ENCODE measurements around the gene MRGPRG.

MRGPRG gene

DNA sequence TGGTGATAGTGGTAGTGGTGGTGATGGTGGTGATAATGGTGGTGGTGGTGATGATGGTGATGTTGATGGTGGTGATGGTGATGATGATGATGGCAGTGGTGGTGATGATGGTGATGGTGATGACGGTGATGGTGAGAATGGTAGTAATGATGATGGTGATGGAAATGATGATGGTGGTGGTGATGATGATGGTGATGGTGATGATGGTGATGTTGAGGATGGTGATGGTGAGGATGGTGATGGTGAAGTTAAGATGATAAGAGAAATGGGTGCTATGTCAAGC lies 11.8 kb downstream of the MRGPRG start:
- DNase-seq (ENCODE audit: low read depth), result no peak

DNA sequence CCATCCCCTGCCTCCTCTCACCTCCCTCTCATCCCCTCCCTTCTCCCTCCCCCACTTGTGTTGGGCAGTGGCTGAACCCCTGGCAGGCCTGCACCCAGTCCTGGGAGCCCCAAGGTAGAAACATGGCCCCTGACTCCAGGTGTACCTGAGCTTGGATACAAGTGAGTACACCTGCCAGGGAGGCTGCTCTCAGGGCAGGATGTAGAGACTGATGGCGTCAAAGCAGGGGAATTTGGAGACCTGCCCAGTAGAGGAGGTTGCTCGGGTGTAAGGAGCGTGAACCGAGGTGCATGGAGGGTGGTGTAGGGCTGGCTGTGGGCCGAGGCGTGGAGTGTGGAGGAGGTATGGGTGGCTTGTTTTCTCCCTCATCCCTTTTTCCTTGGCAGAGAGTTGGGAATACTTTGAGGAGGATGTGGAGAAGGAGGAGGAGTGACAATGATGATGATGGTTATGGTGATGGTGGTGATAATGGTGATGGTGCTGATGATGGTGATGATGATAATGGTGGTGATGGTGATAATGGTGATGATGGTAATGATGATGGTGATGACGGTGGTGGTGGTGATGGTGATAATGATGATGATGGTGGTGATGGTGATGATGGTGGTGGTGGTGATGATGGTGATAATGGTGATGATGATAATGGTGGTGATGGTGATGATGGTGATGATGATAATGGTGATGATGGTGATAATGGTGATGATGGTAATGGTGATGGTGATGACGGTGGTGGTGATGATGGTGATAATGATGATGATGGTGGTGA lies 12.3 kb downstream of the MRGPRG start:
- no peak for DNase-seq (ENCODE audit: low read depth)

DNA sequence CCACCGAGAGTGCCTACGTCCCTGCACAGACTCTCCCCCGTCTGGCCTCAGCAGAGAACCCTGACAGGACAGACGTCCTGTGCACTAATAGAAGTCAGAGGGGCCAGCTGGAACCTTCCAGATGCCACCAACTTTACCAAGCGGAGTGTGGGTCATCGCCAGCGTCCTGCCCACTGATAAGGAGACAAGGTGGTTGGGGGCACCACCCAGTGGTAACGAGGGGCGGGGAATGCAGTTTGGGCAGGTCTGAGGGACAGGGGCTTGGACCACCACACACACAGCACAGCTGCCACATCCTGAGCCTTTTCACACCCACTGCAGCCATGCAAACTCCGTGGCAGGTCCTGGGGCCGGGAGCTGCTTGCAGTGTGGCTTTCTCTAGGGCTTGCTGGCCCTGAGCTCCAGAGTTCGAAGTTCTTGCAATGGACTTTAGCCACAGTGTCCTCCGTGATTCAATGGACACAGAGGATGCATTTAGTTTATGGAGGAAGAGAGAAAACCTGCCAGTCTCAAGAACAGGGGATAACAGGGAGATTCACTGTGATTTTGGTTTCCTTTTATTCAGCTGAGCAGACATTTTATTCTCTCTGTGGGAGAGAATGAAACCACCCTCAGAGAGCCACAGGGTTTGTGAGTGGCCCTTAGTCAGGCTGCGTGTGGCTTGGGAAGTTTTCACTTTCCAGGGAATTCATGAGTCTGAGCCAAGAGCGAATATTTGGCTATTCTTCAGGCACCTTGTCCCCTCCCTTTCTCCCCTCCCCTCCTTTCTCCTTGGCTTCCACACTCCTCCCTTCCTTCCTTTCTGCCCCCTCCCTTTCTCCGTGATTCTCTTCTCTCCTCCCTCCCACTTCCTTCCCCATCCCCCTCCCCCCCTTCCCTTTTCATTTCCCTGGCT lies 13.1 kb downstream of the MRGPRG start:
- DNase-seq (ENCODE audit: low read depth), result no peak

DNA sequence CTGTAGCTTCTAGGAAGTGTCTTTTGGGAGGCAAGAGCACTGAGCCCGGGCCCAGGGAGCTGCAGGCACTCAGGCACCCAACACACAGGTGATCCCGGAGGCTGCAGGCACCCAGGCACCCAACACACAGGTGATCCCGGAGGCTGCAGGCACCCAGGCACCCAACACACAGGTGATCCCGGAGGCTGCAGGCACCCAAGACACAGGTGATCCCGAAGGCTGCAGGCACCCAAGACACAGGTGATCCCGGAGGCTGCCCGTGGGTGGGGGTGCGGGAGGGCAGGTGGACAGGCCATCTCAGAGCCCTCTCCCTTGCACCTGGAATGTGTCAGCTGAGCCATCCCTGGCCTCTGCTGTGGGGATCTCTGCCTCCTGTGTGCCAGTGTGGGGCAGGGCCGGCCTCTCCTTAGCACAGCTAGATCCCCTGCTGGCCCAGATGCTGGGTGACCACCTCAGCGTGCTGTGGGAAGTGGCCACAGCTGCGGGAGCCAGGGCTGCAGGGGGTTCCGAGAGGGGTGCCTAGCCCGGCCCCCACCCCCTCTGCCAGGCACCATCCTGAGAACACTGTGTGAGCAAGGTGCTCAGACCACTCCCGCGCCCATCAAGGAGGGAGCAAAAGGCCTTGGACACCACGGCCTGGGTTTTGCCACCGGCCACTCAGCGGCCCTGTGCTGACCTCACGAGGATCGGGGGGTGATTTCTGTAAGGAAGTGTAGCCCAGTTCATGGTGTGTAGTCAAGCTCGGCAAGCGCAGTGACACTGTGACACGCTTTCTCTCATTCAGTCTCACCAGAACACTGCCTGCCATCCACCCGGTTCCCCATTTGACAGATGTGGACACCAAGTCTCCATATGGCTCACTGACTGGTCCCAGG lies 14.2 kb downstream of the MRGPRG start:
- no peak for DNase-seq (ENCODE audit: low read depth)

DNA sequence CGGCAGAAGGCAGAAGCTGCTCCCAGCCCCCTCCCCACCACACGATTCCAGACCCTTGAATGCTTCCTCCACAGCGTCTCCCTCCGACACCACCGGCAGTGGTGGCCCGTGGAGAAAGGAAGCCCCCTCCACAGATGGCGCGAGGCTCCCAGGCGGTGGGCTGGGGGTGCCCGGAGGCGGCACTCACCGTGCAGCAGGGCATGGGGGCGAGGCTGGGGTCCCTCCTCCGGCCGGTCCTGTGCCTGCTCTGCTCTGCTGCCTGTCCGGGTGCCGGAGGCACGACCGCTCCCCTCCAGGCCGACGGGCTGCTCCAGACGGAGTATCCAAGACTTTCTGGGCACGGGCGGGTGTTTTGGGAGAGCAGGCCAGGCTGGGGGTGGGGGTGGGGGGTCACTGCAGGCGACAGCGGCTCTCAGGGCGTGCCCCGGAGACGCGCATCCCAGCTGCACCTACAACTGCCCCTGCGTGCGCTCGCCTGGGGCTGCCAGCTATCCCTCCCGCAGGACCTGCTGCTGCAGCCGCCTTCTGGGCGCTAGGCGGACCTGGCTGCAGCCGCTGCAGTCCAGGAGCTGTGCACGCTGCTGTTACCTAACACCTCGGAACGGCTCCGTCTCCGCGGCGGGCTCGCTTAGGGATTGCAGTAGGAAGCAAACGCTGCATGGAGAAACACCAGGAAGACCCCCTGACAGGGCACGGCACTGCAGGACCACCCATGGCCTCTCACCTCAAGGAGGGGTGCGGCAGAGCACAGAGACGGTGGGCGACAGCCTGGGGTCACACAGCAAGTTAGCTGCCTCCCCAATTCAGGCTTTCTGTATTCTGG lies 15.2 kb downstream of the MRGPRG start:
- no peak for DNase-seq (ENCODE audit: low read depth)

DNA sequence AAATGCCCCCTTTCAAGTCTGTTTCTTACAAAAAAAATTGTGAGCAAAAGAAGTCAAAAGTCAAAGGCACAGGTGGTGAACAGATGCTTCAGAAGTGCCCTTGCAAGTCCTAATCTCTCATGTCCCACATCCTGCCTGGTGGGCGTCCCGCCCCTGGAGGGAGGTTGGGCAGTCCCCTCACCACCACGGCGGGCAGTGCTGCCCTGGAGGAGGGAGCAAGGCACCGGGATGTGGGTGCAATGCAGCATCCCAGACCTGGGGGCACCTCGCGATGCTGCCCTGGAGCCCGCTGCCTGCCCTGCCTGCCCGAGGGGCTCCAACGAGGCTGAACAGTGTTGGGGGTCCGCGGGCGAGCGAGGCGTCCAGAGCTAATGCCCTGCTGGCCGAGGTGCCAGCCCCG lies 15.9 kb downstream of the MRGPRG start:
- DNase-seq (ENCODE audit: low read depth), result no peak

DNA sequence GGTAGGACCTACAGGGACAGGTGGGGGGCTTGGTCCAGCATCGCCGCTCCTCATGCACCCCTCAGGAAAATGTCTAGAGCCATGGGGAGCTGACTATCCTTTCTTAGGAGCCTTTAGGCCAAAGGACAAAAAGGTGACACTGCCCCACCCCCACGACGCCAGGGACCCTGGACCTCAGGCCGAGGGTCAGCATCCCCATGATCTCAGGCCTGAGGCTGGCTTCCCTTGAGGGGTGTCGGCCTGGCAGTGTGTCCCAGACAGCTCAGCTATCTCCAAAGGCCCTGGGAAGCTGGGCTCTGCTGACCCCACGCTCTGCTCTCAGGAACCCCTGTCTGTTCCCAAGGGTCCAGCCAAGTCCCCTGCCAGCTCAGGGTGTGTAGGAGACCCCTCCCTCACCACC lies 16.3 kb downstream of the MRGPRG start:
- no peak for DNase-seq (ENCODE audit: low read depth)

DNA sequence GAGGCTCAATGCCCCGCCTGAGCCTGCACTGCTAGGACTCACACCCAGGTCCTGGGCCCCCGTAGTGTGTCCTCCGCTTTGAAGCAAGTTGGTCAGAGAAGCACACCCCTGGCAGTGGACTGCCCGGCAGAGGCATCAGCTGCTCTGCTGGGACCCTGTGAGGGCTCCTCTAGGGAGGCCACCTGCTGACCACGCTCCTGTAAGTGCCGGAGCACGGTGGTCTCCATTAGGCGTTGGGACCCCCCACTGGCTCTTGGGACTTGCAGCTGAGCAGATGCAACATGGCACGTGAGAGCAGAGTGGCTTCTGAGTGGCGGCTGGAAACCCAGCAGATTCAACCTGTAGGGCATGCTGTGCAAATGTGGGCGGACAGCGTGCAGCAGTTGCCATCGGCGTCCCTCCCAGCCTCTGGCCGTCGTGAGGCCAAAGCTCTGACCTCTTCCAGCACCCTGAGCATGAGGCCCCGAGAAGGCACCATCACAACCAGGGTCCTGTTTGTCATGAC lies 16.9 kb downstream of the MRGPRG start:
- no peak for DNase-seq (ENCODE audit: low read depth)

DNA sequence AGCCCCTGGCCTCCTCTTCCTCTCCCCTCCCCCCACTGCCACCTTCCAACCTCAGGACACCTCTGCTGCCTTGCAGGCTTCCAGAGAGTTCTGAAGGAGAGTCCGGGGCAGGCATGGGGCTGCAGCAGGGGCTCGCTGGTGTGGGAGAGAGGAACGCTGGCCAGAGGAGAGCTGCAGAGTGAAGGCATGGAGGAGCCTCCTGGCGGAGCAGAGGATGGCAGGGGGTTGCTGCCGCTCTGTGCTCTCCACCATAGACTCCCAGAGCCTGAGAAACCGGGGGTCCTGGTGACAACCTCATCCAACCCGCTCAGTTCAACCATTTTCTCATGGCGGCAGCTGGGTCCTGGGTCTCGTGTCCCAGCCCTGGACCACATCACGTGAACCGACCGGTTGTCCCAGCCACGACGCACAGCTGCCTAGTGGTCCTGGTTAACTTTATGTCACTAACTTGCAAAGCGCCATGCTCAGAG lies 17.5 kb downstream of the MRGPRG start:
- DNase-seq (ENCODE audit: low read depth), result no peak

DNA sequence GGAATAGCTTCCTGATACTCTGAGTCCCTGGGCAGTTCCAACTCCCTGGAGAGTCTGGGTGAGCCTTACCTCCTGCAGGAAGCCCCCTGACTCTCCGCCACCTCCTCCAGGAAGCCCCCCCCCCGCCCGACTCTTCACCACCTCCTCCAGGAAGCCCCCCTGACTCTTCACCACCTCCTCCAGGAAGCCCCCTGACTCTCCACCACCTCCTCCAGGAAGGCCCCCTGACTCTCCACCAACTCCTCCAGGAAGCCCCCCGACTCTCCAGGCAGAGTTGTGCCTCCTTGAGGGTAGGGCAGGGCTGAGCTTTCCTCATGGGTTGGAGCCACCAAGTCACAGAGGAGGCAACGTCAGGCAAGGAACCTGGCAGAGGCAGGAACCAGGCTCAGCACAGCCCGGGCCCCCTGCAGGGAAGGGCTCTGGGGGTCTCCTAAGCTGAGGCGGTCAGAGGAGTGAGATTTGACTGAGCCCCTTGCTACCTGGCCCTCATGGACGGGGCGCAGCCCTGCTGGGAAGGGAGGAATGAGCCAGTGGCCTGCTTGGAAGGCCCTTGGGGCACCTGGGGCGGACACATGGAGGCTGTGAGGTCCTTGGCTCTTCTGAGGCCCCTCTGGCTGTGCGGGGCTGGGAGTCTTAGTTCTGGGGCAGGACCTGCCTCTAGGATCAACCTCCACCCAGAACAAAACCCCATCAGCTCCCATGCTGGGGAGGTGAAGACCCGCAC lies 18.1 kb downstream of the MRGPRG start:
- DNase-seq (ENCODE audit: low read depth), result no peak

DNA sequence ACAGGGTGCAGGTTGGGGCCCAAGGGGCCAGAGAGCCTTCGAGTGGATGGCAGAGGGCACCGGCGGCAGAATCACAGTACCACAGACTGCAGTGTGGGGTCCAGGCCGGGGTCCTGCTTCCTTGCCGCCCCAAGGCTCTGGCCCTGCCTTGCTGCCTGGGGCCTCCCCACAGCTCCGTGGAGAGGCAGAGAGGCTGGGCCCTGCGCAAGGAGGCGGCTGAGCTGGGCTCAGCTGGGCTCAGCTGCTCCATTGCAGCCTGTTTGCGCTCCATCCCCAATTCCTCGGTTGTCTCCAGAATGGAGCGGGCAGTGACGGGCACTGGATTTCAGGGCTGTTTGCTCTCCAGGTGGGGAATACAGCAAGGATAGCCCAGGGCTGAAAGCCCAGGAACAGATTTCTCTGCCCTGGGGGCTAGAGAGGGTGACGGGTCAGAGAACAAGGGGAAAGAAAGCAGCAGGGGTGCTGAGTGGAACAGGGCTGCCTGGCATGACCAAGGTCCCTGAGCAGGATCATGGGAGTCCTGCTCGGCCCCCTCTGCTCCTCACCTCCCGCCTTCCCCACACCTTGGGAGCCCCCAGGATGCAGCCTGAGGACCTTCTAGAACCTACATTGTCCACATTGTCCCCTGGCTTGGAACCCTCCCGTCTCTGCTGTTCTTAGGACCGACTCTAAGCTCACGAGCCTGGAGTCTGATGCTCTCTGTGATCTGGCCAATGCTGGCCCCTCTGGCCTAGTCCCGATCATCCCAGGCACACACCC lies 18.9 kb downstream of the MRGPRG start:
- no peak for DNase-seq (ENCODE audit: low read depth)

DNA sequence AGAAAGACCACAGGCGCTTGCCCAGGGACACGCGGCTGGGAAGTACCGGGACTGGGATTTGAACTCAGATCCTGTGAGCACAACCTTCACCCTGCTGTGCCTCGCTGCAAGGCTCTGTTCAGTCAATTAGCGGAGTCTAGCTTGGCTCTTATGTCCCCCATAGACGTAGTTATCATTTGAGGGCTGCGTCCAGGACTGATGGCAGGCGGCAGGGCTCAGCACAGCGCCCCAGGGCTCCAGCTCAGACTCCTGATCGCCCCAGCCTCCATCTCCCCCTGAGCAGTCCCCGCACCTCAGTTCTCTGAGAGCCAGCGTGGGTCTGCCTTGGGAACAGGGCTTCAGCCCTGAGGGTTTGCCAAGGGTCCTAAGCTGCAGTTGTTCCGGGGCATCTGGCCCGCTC lies 19.8 kb downstream of the MRGPRG start:
- no peak for DNase-seq (ENCODE audit: low read depth)

DNA sequence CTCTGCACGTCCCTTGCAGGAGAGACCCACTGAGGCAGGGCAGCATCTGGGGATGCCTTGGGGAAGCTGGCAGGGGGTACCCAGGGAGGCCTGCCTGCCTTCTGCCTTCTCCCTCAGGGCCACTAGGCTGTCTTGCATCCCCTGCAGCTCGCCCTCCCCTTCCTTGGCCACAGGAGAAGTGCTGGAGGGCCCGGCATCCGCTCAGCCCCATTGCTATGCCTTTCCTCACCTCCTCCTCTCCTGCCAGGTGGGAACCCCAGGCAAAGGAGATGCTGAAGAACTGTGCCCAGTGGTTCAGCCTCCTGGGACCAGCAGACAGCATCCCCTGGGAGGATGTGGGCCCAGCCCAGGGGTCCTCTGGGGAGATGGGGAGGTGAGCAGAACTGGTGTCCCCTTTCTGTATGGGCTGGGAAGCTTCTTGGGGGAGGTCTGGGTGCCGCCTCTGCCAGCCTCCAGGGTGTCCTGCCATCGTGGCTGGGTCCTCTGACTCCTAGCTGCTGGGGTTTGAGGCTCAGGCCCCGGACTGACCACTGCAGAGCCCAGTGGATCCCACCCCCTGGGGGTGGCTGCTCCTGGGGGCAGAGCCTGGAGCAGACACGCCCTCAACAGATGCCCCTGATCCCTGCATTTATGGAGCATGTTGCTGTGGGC lies 20.6 kb downstream of the MRGPRG start:
- no peak for DNase-seq (ENCODE audit: low read depth)

DNA sequence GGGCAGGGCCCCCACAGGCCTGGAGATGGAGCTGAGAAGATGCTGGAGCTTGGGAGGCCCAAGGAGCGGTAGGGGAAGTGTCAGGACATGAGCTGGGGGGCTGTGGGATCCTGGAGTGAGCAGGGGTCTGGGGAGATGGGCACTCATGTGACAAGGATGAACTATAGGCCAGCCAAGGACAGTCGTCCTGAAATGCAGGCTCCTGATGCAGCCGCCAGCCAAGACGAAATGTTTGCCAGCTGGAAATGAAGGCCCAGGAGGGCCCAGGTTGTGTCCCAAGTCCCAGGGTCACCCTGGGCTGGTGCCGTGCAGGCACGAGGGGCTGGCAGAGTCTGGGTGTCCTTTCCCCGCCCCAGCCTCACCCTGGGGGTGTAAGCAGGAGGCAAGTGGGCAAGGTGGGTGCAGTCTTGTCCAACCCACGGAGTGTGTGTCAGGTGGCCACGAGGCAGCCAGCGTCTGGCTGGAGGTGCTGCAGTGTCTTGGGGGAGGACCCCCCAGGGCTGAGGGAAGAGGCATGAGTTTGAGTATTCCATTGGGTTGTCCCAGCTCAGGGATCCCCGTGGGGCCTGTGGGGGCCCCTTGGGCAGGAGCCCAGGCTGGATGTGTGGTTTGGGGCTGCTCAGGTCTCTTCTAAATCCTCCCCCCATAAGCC lies 21.4 kb downstream of the MRGPRG start:
- DNase-seq (ENCODE audit: low read depth), result no peak

DNA sequence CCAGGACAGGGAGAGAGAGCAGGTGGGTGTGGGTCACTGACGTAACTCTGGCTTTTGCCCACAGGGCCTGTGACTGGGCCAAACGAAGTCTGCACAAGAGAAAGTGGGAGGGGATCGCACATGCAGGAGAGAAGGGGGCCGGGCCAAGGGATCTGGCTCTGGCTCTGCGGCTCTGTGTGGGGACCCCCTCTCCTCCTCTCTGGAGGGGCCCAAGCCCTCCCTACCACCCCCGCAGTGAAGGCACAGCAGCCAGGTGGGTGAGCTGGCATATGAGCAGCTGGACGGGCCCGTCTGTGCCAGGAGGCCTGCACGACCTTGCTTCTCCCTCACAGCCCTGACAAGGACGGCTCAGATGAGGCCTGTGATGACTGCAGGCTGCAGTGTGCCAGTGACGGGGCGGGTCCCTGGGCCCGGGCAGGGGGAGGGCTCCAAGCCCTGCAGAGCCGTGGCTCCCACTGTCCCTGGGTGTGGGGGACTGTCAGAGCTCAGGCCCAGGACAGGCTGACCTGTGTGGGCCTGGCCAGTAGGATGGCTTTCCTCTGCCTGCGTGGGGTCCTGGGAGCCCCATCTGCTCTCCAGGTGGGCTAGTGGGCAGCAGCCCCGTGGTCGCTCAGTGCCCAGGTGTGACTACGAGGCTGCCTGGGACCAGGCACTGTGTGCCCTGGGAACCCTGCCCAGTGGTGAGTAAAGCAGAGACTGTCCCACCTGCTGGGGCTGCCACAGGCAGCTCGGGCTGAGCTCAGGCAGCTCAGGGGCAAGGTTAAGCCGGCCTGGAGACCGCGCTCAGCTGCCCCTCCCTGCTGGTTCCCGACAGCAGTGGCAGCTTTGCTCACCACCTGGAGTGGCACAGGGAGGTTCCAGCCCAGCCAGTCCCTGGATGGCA lies 22.2 kb downstream of the MRGPRG start:
- no peak for DNase-seq (ENCODE audit: low read depth)

DNA sequence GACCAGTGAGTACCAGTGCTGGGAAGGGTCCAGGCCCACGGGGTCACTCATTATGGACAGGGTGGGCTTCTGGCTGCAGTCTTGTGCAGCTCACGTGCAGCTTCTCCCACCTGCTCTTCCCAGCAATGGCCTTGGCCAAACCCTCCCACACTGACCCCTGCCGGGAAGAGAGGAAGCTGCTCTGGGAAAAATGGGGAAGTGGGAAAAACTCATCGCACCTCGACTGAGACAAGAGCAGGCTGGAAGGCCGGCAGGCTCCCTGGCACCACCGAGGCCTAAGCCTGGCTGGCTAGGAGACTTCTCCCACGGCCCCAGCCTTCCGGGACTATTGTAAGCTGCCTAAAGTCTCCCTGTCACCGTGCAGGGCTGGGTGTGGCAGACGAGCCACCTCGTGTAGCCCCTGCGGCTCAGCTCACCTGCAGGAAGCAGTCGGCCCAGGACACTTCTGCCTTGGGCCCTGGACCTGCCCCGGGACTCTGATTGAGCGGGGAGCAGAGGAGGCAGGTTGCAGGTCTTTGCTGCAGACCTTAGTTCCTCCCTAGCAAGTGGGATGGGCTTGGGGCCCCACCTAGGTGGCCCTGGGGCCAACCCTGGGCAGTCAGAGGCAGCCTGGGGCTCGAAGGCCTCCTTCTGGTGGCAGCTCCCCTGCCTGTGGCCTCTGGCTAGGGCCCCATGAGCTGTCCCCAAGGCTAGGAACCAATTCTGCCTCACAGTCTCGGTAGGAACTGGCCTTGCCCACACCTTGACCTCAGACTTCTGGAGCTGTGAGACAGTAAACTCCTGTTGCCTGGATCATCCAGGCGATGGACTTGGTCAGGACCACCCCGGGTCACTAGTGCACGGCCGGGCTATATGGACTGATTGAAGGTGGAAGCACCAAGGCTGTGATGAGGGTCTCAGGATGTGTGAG lies 23.1 kb downstream of the MRGPRG start:
- no peak for DNase-seq (ENCODE audit: low read depth)
